ENCODE data around the gene USP22.
"Not testable (repeated sequence)": the region's sequence is repeated elsewhere in the genome, so short reads cannot be mapped to it uniquely, and the experiment has no call there.

USP22 gene

DNA sequence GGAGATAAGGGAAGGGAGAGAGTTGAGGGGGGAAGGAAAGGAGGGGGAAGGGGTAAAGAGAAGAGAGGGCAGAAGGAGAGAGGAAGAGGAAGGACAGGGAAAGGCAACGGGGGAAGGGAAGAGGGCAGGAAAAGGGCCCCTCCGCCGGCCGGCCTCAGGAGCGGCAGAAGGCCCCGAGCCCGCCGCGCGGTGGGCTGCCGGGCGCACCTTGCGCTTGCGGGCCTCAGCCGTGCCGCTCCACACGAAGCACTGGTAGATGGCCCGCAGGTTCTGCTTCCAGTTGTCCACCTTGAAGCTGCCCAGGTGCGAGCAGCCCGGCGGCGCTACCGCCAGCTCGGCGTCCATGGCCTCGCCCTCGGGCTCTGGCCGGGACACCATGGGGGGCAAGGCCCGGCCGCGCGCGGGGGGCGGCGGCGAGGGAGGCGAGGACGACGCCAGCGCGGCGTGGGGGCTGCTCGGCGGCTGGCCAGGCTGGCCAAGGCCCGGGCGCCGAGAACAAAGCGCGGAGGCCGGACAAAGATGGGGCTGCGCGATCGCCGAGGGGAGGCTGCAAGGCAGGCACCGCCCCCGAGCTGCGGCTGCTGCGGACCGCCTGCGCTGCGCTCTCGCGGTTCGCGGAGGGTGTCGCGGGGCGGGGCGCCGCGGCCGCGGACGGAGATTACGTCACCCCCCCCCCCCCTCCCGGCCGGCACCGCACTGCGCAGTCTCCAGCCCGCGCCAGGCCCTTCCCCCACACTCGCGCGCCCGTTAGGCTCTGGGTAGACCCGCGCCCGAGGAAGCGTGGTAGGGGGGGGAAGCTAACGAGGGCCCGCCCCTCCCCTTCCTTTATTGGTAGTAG is at the start of gene USP22:
Gene USP22, minus strand, starts transcription at position 554 of the 838 bp plus-strand sequence. Its CDS starts 176 bp downstream, at position 378.
- no peak for DNase-seq (ENCODE audit: low read depth)

GRCh38 chr17:21090902-21091618 is 48.2 kb upstream of the USP22 start:
- DNase-seq (ENCODE audit: low read depth) = no peak

DNA sequence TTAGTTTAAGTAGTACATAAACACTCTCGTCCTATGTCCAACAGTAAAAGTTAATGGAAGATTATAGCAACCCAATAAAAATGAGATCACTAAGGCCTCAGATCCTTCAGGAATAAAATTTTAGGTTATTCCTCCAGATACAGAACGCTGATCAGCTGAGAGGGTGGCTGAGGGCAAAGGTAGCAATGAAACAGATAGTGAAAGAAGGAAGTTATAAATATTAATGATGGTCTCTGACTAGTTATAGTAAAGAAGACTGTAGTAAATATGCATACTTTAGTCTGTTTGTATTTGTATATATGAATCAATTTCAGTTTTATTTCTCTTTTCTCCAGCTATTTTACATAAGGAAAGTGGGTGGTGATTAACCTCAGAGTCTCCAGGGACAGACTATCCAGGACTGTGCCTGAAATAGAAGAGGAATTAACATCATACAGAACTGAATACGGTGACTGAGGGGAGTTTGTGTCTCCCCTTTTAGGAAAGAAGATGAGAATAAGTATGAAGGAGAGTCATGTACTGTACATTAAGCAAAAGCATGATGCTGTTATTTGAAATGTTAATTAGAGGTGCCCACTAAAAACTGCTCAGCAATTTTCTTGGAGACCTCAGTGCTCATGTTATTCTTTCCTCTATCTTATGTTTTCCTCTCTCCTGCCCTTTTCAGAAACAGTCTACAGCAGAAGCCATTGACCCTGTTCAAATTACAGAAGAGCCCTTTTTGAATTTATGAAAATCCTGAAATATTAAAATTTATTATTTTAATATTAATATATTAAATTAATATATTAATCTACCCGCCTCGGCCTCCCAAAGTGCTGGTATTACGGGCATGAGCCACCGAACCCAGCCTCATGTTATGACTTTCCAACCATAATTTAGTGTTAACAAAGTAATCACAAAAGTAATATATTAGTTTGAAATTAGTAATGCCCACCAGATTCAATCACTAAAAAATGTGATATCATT is 47.4 kb upstream of the USP22 start:
- no peak for DNase-seq (ENCODE audit: low read depth)

GRCh38 chr17:21089145-21089544 is 46.3 kb upstream of the USP22 start:
- DNase-seq (ENCODE audit: low read depth) = no peak

DNA sequence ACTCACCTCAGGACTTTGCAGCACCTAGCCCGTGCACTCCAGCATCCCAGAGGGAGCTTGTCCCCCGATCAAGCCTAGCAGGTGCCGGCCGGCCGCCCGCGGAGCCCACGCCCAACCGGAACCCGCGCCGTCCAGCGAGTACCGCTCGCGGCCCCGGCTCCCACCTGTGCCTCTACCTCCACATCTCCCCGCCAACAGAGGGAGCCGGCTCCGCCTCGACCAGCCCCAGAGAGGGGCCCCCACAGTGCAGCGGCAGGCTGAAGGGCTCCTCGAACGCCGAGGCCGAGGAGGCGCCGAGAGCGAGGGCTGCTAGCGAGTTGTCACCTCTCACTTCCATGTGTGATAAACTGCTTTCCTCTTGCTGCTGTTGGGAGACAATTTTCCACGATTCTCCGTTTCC is 42.9 kb upstream of the USP22 start:
- DNase-seq (ENCODE audit: low read depth) = no peak

DNA sequence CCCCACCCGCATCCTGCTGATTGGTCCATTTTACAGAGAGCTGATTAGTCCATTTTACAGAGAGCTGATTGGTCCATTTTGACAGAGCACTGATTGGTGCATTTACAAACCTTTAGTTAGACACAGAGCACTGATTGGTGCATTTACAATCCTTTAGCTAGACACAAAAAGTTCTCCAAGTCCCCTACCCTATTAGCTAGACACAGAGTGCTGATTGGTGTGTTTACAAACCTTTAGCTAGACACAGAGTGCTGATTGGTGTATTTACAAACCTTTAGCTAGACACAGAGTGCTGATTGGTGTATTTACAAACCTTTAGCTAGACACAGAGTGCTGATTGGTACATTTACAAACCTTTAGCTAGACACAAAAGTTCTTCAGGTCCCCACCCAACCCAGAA is 42.5 kb upstream of the USP22 start:
- not testable (repeated sequence) for DNase-seq (ENCODE audit: low read depth)

GRCh38 chr17:21082001-21082436 is 39.2 kb upstream of the USP22 start:
- DNase-seq (ENCODE audit: low read depth) = no peak

GRCh38 chr17:21079196-21079595 is 36.4 kb upstream of the USP22 start:
- no peak for DNase-seq (ENCODE audit: low read depth)

DNA sequence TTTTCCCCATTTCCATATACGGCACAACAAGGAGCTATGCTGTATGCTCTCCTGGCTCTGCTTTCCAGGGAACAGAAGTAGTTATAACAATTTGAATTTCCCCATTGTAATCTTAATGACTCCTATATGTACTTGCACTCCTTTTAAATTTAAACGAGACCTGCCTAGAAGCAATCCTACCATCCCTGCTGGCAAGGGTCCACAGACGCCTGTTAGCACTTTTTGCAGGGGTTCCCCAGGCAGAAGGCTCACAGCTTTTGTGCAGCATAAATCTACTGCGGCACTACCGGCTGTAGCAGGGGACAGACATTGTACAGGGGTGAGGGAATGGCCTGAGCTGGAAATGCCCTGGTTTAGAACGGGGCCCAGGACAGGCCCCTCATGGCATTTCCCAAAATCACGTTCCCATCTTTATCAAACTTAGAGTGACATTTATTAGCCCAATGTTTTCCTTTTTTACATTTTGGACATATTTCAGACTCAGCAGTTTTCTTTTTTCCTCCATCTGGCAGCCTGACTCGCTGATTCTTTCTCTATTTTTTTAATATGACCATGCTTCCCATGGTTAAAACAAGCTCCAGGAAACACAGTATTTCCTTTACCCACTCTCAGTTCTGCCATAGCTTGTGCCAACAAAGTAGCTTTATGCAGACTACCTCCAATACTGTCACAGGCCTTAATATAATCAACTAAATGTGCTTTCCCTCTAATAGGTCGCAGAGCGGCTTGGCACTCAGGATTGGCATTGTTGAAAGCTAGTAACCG is 35.4 kb upstream of the USP22 start:
- no peak for DNase-seq (ENCODE audit: low read depth)

DNA sequence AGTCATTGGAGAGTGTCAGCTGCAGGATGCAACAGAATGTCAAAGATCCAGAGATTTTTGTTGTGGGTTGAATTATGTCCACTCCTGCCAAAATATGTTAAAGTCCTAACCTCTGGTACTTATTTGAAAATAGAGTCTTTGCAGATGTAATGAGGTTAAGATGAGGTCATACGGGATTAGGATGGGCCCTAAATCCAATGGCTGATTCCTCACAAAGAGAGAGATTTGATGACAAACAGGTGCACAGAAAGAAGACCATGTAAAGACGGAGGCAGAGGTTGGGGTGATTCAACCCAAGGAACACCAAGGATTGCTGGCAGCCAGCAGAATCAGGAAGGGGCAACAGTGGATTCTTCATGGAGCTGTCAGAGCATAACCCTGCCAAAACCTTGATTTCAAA is 34.5 kb upstream of the USP22 start:
- no peak for DNase-seq (ENCODE audit: low read depth)

DNA sequence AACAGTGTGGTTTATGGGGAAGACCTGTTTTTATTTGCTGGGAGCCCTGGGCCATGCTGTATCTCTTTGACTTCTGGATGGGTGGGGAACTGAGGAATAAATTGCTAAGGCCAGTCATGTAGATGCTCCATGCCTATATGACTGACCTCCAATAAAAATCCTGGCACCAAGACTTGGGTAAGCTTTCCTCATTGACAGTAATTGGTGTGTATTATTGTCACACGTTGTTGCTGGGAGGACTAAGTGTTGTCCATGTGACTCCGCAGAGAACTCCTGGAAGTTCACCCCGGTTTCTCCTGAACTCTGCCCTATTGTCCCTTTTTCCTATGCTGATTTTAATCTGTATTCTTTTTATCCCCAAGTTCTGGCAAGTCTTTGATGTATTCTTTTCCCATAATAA is 33.4 kb upstream of the USP22 start:
- no peak for DNase-seq (ENCODE audit: low read depth)

- no peak for DNase-seq (ENCODE audit: low read depth)
Measured at GRCh38 chr17:21075739-21076085, 32.9 kb upstream of the USP22 start.

- no peak for DNase-seq (ENCODE audit: low read depth)
Measured at GRCh38 chr17:21072745-21073197, 30.0 kb upstream of the USP22 start.

DNA sequence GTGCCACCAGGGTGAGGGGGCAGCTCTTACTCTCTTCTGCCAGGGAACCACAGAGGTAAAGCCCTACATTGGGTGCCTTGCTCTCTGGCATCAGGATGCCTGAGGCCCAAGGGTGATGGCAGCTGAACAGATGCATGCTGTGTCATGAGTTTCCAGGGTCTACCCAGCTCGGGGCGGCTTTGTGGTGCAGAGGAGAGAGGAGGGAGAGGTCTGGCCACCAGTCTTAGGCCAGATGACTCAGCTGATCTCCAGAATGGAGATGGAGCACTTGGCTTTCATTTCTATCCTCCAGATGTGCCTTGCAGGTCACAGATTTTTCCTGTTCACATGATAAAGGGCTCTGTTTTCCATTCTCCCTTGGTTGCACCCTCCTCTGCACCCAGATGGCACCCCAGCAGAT is 23.6 kb upstream of the USP22 start:
- DNase-seq (ENCODE audit: low read depth) = no peak

GRCh38 chr17:21061971-21062526 is 19.2 kb upstream of the USP22 start:
- no peak for DNase-seq (ENCODE audit: low read depth)

GRCh38 chr17:21061158-21061835 is 18.5 kb upstream of the USP22 start:
- no peak for DNase-seq (ENCODE audit: low read depth)

DNA sequence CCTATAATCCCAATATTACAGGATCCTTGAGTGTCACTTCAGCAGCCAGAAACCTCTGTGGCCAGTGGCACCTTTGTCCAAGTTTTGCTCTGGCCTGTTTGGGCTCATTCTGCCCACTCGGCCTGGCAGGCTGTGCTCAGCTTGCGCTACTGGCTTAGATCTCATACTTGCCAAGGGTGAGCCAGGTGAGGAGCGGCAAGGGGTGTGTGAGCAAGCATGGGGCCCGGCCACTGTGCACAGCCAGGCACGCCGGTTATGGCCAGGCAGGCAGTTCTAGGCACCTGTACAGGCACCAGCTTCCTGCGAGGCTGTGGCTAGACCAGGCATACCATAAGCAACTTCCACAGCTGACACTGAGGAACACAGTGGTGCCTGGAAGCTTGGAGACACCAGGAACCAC is 16.9 kb upstream of the USP22 start:
- no peak for DNase-seq (ENCODE audit: low read depth)

- DNase-seq (ENCODE audit: low read depth) = no peak
Measured at GRCh38 chr17:21058098-21058893, 15.5 kb upstream of the USP22 start.

GRCh38 chr17:21053056-21053455 is 10.2 kb upstream of the USP22 start:
- not testable (repeated sequence) for DNase-seq (ENCODE audit: low read depth)

- no peak for DNase-seq (ENCODE audit: low read depth)
Measured at GRCh38 chr17:21049457-21049856, 6.6 kb upstream of the USP22 start.
